HL-60 (cell line): ENCODE results near the gene CLSTN3.

Experiments used
- DNase-seq, 2 experiments: peaks; one replicate each; pipeline ENCODE4 v3.0.0-alpha.2; 2010 to 2020; ENCODE audit warnings: low read depth in 1 of 2, low spot score in 1 of 2
- H3K27ac ChIP-seq: fragments of 250-450 bp; sonication (Bioruptor Pico); replicated peaks from 2 replicates; pipeline ENCODE4 v1.5.1; 2020; ENCODE audit warnings: mild to moderate bottlenecking, moderate library complexity
- H3K27me3 ChIP-seq: fragments of 250-450 bp; sonication (Bioruptor Pico); 2 replicates; pipeline ENCODE4 v1.5.1; 2021; ENCODE audit warnings: mild to moderate bottlenecking, moderate library complexity; ENCODE audit not compliant: insufficient read depth, poor library complexity, severe bottlenecking
- H3K4me3 ChIP-seq: replicated peaks from 2 replicates; pipeline ENCODE4 v1.5.1; 2011; ENCODE audit warnings: mild to moderate bottlenecking, control low read depth, low read length; ENCODE audit not compliant: insufficient read depth
- CTCF ChIP-seq: IDR thresholded peaks from one replicate; pipeline ENCODE4 v1.5.1; 2011; ENCODE audit warnings: low read length, control low read depth, inconsistent platforms; ENCODE audit not compliant: insufficient read depth
- GABPA ChIP-seq: IDR thresholded peaks from 2 replicates; pipeline ENCODE4 v1.6.1; 2012; ENCODE audit warnings: low read depth
- POLR2AphosphoS5 ChIP-seq: IDR thresholded peaks from 2 replicates; pipeline ENCODE4 v1.6.1; 2012; ENCODE audit warnings: low read depth
- REST ChIP-seq: IDR thresholded peaks from 2 replicates; pipeline ENCODE4 v1.6.1; 2012; ENCODE audit warnings: low read depth; ENCODE audit not compliant: insufficient replicate concordance
- SPI1 ChIP-seq: IDR thresholded peaks from 2 replicates; pipeline ENCODE4 v1.6.1; 2012; ENCODE audit warnings: low read depth, mild to moderate bottlenecking, borderline replicate concordance

Gene CLSTN3

GRCh38 chr12:7150356-7150755 lies 20.2 kb downstream of the CLSTN3 start:
- H3K27ac ChIP-seq = no peak overlapping the region
- peaks cover 2% of the 10 kb centered on the region for H3K27me3 ChIP-seq
- H3K4me3 ChIP-seq = no peak overlapping the region
- no peak for DNase-seq
- no peak for TF ChIP-seq POLR2AphosphoS5
- TF ChIP-seq CTCF = no peak
- no peak for TF ChIP-seq GABPA
- no peak for TF ChIP-seq SPI1
- no peak for TF ChIP-seq REST

- H3K27ac ChIP-seq = no peak overlapping the region
- DNase-seq = no peak
- peaks cover 2% of the 10 kb centered on the region for H3K27me3 ChIP-seq
- H3K4me3 ChIP-seq = no peak overlapping the region
- no peak for TF ChIP-seq CTCF
Measured at GRCh38 chr12:7150841-7151240, 20.7 kb downstream of the CLSTN3 start.

- H3K4me3 ChIP-seq = no peak overlapping the region
- H3K27ac ChIP-seq = no peak overlapping the region
- no peak for TF ChIP-seq POLR2AphosphoS5
- peaks cover 2% of the 10 kb centered on the region for H3K27me3 ChIP-seq
- DNase-seq = no peak
Measured at GRCh38 chr12:7151532-7151931, 21.4 kb downstream of the CLSTN3 start.

- no peak for TF ChIP-seq CTCF
- TF ChIP-seq POLR2AphosphoS5 = no peak
- no peak for TF ChIP-seq SPI1
- TF ChIP-seq GABPA = no peak
- no peak for TF ChIP-seq REST
- no peak for DNase-seq
- no peak overlapping the region for H3K27ac ChIP-seq
- peaks cover 2% of the 10 kb centered on the region for H3K27me3 ChIP-seq
- no peak overlapping the region for H3K4me3 ChIP-seq
Measured at GRCh38 chr12:7152818-7153217, 22.6 kb downstream of the CLSTN3 start.
